Gastrocnemius medialis (tissue), 4 donors: ENCODE measurements around the gene GJB4. TPM values are rescaled to one million over a fixed set of nuclear protein-coding genes. Genes with fewer than 3 reads are reported as not detected.

ENCODE experiments used
- ATAC-seq, 2 donors: fragments of 150-250 bp; one replicate each; pipeline ENCODE4 v1.9.1; 2016
- DNase-seq, 2 donors: peaks; one replicate each; pipeline ENCODE4 v3.0.0-alpha.2; 2019
- H3K27ac ChIP-seq, 4 donors: fragments of 200-600 bp; sonication (generic); 1 replicate in 1 of 4; 2 replicates in 3 of 4; pipeline ENCODE4 v1.5.1; 2016 to 2018; ENCODE audit warnings: mild to moderate bottlenecking in 2 of 4, moderate library complexity in 1 of 4
- H3K27me3 ChIP-seq, 3 donors: fragments of 200-600 bp; sonication (generic) in 2 of 3; 1 replicate in 1 of 3; 2 replicates in 2 of 3; pipeline versions ENCODE4 v1.5.1 to v1.6.0; 2016 to 2019; ENCODE audit warnings: mild to moderate bottlenecking in 1 of 3, moderate library complexity in 1 of 3
- H3K36me3 ChIP-seq, 2 donors: fragments of 200-600 bp; sonication (generic) in 1 of 2; one replicate each; pipeline ENCODE4 v1.5.1; 2017 to 2018
- H3K4me1 ChIP-seq, 2 donors: fragments of 200-600 bp; sonication (generic) in 1 of 2; one replicate each; pipeline ENCODE4 v1.5.1; 2016 to 2017; ENCODE audit warnings: mild to moderate bottlenecking in 2 of 2
- H3K4me3 ChIP-seq, 4 donors: fragments of 200-600 bp; sonication (generic) in 3 of 4; 1 replicate in 1 of 4; 2 replicates in 3 of 4; pipeline ENCODE4 v1.5.1; 2016 to 2019; ENCODE audit warnings: mild to moderate bottlenecking in 2 of 4
- H3K9me3 ChIP-seq, 3 donors: fragments of 200-600 bp; sonication (generic) in 2 of 3; 1 replicate in 1 of 3; 2 replicates in 2 of 3; pipeline ENCODE4 v1.5.1; 2016 to 2019
- CTCF ChIP-seq, 5 experiments: fragments of 450-650 bp in 3 of 5; fragments of 200-600 bp in 2 of 5; sonication (generic) in 2 of 5; IDR thresholded peaks in 4 of 5; conservative IDR thresholded peaks in 1 of 5; 1 replicate in 4 of 5; 2 replicates in 1 of 5; pipeline ENCODE4 v1.5.1; 2016 to 2019; ENCODE audit warnings: antibody characterized with exemption in 5 of 5, mild to moderate bottlenecking in 3 of 5, moderate library complexity in 3 of 5
- POLR2A ChIP-seq, 2 donors: fragments of 450-650 bp; IDR thresholded peaks; one replicate each; pipeline ENCODE4 v1.6.1; 2017; ENCODE audit warnings: antibody characterized with exemption in 2 of 2, mild to moderate bottlenecking in 2 of 2, moderate library complexity in 2 of 2
- in situ Hi-C, 4 donors: fragments of 200-750 bp; cut with MboI; loops; one replicate each; pipeline versions ENCODE4 v1.15.0 to v1.8.0; 2017; ENCODE audit warnings: low sequenced_read_pairs in 4 of 4
- intact Hi-C: fragments of 100-400 bp; cut with DNase I; formaldehyde crosslinking; loops from one replicate; pipeline ENCODE4 v1.15.1; 2023; ENCODE audit warnings: low total_unique reads
- total RNA-seq, 4 donors: library from RNA; depleted of rRNA; stranded (reverse); fragments of >200 nt; gene quantifications; one replicate each; pipeline versions ENCODE4 v1.1.0 to v1.2.3, GENCODE V29; 2016

The GJB4 gene
- total RNA-seq, 4 donors from 2014 or later: not detected

GRCh38 chr1:34792424-34792823 is 32.9 kb downstream of the GJB4 start:
- peak overlapping the region; percentile 56 to 79 (median 78) for H3K27ac ChIP-seq
- H3K36me3 ChIP-seq: peaks cover 0 to 10% of the 10 kb centered on the region in 2 donors
- ATAC-seq (no peak), DNase-seq (no peak)
- intact Hi-C loops (loop anchor here (5.0 kb wide), 1 partner anchor 45 kb away; no protein-coding TSS in a partner anchor), in situ Hi-C loops (no loop called here)
- H3K9me3 ChIP-seq: no peaks in the 10 kb centered on the region
- H3K4me3 ChIP-seq: peak overlapping the region; percentile 47 to 62 (median 55)
- peaks cover 3 to 11% of the 10 kb centered on the region in 2 donors for H3K4me1 ChIP-seq
- H3K27me3 ChIP-seq: peaks cover 0 to 7% (median 2%) of the 10 kb centered on the region in 3 donors
- TF ChIP-seq POLR2A (IDR thresholded peaks at IDR 0.05) (no peak), CTCF (IDR thresholded peaks at IDR 0.05 in 4 of 5, conservative IDR thresholded peaks at IDR 0.05 in 1 of 5) (no peak)

- Histone ChIP-seq H3K36me3 (peaks cover 0 to 10% of the 10 kb centered on the region in 2 donors), H3K27ac (peak within 1 kb of the TSS; percentile 65 to 79 (median 78)), H3K27me3 (peaks cover 0 to 7% (median 2%) of the 10 kb centered on the region in 3 donors), H3K4me3 (peak within 1 kb of the TSS; percentile 47 to 62 (median 55)), H3K4me1 (peaks cover 3 to 11% of the 10 kb centered on the region in 2 donors), H3K9me3 (no peaks in the 10 kb centered on the region)
- ATAC-seq: no peak
- in situ Hi-C loops: no loop called here
- intact Hi-C loops: loop anchor here (5.0 kb wide), 1 partner anchor 44 kb away; no protein-coding TSS in a partner anchor
- TF ChIP-seq POLR2A (IDR thresholded peaks at IDR 0.05) (peak in 1 of 2 donors; percentile 42), CTCF (IDR thresholded peaks at IDR 0.05 in 4 of 5, conservative IDR thresholded peaks at IDR 0.05 in 1 of 5) (no peak)
- DNase-seq: no peak
These were observed 33.6 kb downstream of the GJB4 start, which contains the start of gene GJA4 for GRCh38 chr1:34792868-34793727. GJA4 (plus strand) TSS chr1:34792999; CDS start chr1:34794214, 1,215 bp downstream.

GRCh38 chr1:34794001-34794789 is 34.7 kb downstream of the GJB4 start:
- DNase-seq (no peak), ATAC-seq (no peak)
- in situ Hi-C loops: no loop called here
- intact Hi-C loops: loop anchor here (5.0 kb wide), 1 partner anchor 43 kb away; no protein-coding TSS in a partner anchor
- Histone ChIP-seq H3K4me1 (peaks cover 3 to 11% of the 10 kb centered on the region in 2 donors), H3K27ac (peak overlapping the region; percentile 65 to 79 (median 78)), H3K4me3 (peak overlapping the region; percentile 47 to 62 (median 55)), H3K27me3 (peaks cover 0 to 7% (median 2%) of the 10 kb centered on the region in 3 donors), H3K36me3 (peaks cover 0 to 10% of the 10 kb centered on the region in 2 donors), H3K9me3 (no peaks in the 10 kb centered on the region)
- no peak for TF ChIP-seq CTCF (IDR thresholded peaks at IDR 0.05 in 4 of 5, conservative IDR thresholded peaks at IDR 0.05 in 1 of 5)
- no peak for TF ChIP-seq POLR2A (IDR thresholded peaks at IDR 0.05)

GRCh38 chr1:34794790-34795180 is 35.2 kb downstream of the GJB4 start:
- DNase-seq (no peak), ATAC-seq (no peak)
- peaks cover 0 to 7% (median 2%) of the 10 kb centered on the region in 3 donors for H3K27me3 ChIP-seq
- peaks cover 0 to 10% of the 10 kb centered on the region in 2 donors for H3K36me3 ChIP-seq
- no peaks in the 10 kb centered on the region for H3K9me3 ChIP-seq
- in situ Hi-C loops: no loop called here
- peak overlapping the region; percentile 44 to 62 (median 51) for H3K4me3 ChIP-seq
- H3K4me1 ChIP-seq: peaks cover 3 to 11% of the 10 kb centered on the region in 2 donors
- intact Hi-C loops: loop anchor here (5.0 kb wide), 1 partner anchor 43 kb away; no protein-coding TSS in a partner anchor
- peak overlapping the region; percentile 47 to 79 (median 78) for H3K27ac ChIP-seq
- TF ChIP-seq CTCF (IDR thresholded peaks at IDR 0.05 in 4 of 5, conservative IDR thresholded peaks at IDR 0.05 in 1 of 5) (no peak), POLR2A (IDR thresholded peaks at IDR 0.05) (no peak)
